ENCODE results near the gene ZBTB7B.

The ZBTB7B gene

DNA sequence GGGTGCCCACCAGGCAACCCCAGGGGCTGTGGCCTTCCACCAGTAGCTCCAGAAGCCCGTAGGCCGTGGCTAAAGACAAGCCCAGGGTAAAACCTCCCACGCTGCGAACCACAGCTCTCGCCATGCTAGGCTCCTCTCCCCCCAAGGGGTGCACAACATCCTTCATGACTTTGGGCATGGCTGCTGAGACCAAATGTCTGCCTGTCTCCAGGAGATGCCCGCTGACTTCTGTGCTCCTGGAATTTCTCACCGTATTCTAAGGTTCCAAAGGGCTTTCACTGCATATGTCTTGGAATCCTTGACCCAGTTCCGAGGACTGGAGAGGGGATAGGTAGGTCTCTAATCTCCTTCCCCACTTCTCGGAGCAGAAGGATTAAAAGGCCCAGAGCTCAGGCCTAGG, 30.9 kb downstream of the ZBTB7B start, which contains the start of the genes DCST1 and DCST2:
Gene DCST1 (plus strand): TSS at position 301 of the 400 bp plus-strand sequence. CDS start 213 bp downstream, outside the sequence.
Gene DCST2 (minus strand): TSS at position 258 of the 400 bp plus-strand sequence. CDS start 80 bp downstream, at position 178.
- no peak within 1 kb of the TSS for H3K9ac ChIP-seq (ENCODE audit: low read length)
- no peaks in the 10 kb centered on the region for H4K20me1 ChIP-seq (ENCODE audit: insufficient read depth, low read length)
- H3K4me1 ChIP-seq (ENCODE audit: insufficient read depth, low read length, severe bottlenecking), result no peaks in the 10 kb centered on the region
- H3K4me3 ChIP-seq (ENCODE audit: low read depth, low read length, poor library complexity, severe bottlenecking), result no peak within 1 kb of the TSS
- peaks cover 8% of the 10 kb centered on the region; the same call in 1 of the 2 replicates for H3K27me3 ChIP-seq (ENCODE audit: insufficient read depth, low read length)
- H3K36me3 ChIP-seq (ENCODE audit: insufficient read depth, low read length), result no peaks in the 10 kb centered on the region
- no peak within 1 kb of the TSS for H2AFZ ChIP-seq (ENCODE audit: low read length)
- no peaks in the 10 kb centered on the region for H3K79me2 ChIP-seq (ENCODE audit: insufficient read depth, low read length)
- H3K9me2 ChIP-seq (ENCODE audit: low read depth, low read length), result no peaks in the 10 kb centered on the region
- H3K4me2 ChIP-seq (ENCODE audit: low read length), result no peak within 1 kb of the TSS
- no peaks in the 10 kb centered on the region for H3F3A ChIP-seq (ENCODE audit: insufficient read depth, low read length)
- H3K27ac ChIP-seq (ENCODE audit: low read depth, low read length, poor library complexity, severe bottlenecking), result no peak within 1 kb of the TSS
- TF ChIP-seq EZH2 (IDR thresholded peaks at IDR 0.05; ENCODE audit: borderline replicate concordance, low read length), result no peak
- TF ChIP-seq, protein P1, sequence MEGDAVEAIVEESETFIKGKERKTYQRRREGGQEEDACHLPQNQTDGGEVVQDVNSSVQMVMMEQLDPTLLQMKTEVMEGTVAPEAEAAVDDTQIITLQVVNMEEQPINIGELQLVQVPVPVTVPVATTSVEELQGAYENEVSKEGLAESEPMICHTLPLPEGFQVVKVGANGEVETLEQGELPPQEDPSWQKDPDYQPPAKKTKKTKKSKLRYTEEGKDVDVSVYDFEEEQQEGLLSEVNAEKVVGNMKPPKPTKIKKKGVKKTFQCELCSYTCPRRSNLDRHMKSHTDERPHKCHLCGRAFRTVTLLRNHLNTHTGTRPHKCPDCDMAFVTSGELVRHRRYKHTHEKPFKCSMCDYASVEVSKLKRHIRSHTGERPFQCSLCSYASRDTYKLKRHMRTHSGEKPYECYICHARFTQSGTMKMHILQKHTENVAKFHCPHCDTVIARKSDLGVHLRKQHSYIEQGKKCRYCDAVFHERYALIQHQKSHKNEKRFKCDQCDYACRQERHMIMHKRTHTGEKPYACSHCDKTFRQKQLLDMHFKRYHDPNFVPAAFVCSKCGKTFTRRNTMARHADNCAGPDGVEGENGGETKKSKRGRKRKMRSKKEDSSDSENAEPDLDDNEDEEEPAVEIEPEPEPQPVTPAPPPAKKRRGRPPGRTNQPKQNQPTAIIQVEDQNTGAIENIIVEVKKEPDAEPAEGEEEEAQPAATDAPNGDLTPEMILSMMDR (IDR thresholded peaks at IDR 0.05; ENCODE audit: low read length), result no peak
- H3K9me3 ChIP-seq (ENCODE audit: low read length), result no peaks in the 10 kb centered on the region

DNA sequence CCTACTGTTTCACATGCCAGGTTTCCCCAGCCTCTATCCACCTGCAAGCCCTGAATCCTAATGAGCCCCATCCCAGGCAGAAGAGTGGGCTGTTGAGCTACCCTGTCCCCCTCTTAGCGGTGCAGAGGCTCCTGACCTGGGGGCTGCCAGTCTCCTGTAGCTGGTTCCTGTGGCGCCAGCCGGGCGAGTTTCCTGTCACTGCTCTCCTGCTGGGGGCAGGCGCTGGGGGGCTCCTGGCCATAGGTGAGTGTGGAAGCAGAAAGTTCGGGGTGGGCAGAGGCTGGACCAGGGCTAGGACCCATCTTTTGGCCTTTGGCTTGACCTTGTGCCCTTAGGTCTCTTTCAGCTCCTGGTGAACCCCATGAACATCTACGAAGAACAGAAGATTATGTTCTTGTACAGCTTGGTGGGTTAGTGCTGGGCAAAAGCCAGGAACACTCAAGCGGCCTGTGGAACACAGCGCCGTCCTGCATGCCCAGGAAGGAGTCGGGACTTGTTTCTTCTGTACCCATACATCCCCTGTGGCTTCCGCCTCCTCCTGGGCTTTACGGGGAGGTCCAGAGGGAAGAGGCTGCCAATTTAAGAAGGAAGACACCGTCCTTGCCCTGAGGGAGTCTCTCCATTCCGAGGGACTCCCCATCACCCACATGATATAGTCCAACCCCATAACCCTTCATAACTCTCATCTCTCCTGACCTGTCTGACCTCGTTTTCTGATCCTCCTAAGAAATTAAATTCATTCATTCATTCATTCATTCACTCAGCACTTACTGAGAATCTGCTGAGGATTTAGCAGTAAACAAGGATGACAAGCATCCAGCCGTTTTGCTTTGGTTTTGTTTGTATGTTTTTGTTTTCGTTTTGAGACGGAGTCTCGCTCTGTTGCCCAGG, 32.0 kb downstream of the ZBTB7B start:
- no peak overlapping the region for H2AFZ ChIP-seq (ENCODE audit: low read length)
- H3K27me3 ChIP-seq (ENCODE audit: insufficient read depth, low read length), result peaks cover 8% of the 10 kb centered on the region; the same call in 1 of the 2 replicates
- no peaks in the 10 kb centered on the region for H3K79me2 ChIP-seq (ENCODE audit: insufficient read depth, low read length)
- H3K4me3 ChIP-seq (ENCODE audit: low read depth, low read length, poor library complexity, severe bottlenecking), result no peak overlapping the region
- no peaks in the 10 kb centered on the region for H3F3A ChIP-seq (ENCODE audit: insufficient read depth, low read length)
- H3K4me1 ChIP-seq (ENCODE audit: insufficient read depth, low read length, severe bottlenecking), result no peaks in the 10 kb centered on the region
- no peaks in the 10 kb centered on the region for H3K9me3 ChIP-seq (ENCODE audit: low read length)
- TF ChIP-seq, protein P1 (IDR thresholded peaks at IDR 0.05; ENCODE audit: low read length), result no peak
- TF ChIP-seq EZH2 (IDR thresholded peaks at IDR 0.05; ENCODE audit: borderline replicate concordance, low read length), result no peak
- no peak overlapping the region for H3K27ac ChIP-seq (ENCODE audit: low read depth, low read length, poor library complexity, severe bottlenecking)
- no peak overlapping the region for H3K9ac ChIP-seq (ENCODE audit: low read length)
- H3K4me2 ChIP-seq (ENCODE audit: low read length), result no peak overlapping the region
- H3K36me3 ChIP-seq (ENCODE audit: insufficient read depth, low read length), result no peaks in the 10 kb centered on the region
- H3K9me2 ChIP-seq (ENCODE audit: low read depth, low read length), result no peaks in the 10 kb centered on the region
- no peaks in the 10 kb centered on the region for H4K20me1 ChIP-seq (ENCODE audit: insufficient read depth, low read length)

DNA sequence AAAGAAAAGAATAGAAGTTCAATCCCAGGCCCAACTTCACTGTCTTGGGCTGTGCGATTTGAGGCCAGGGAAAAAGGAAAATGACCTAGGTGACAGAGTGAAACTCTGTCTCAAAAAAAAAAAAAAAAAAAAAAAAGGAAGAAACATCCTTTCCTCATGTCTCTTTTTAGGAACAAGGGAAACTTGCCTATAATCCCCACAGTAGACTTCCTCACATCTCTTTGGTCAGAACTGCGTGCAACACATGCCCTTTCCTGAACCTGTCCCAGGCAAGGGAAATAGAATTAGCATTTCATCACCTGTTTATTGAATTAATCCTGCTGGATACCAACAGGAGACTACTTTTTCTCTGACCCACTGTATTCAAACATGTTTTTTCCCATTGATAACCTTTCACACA, 33.3 kb downstream of the ZBTB7B start:
- no peaks in the 10 kb centered on the region for H3K36me3 ChIP-seq (ENCODE audit: insufficient read depth, low read length)
- H3K4me2 ChIP-seq (ENCODE audit: low read length), result no peak overlapping the region

More for the DNA sequence above, 33.3 kb downstream of the ZBTB7B start:
- H3K79me2 ChIP-seq (ENCODE audit: insufficient read depth, low read length), result no peaks in the 10 kb centered on the region
- H3K4me1 ChIP-seq (ENCODE audit: insufficient read depth, low read length, severe bottlenecking), result no peaks in the 10 kb centered on the region
- H3K9me2 ChIP-seq (ENCODE audit: low read depth, low read length), result no peaks in the 10 kb centered on the region
- no peaks in the 10 kb centered on the region for H3K9me3 ChIP-seq (ENCODE audit: low read length)
- H3F3A ChIP-seq (ENCODE audit: insufficient read depth, low read length), result no peaks in the 10 kb centered on the region
- no peak overlapping the region for H2AFZ ChIP-seq (ENCODE audit: low read length)
- no peak for TF ChIP-seq EZH2 (IDR thresholded peaks at IDR 0.05; ENCODE audit: borderline replicate concordance, low read length)
- TF ChIP-seq, protein P1 (IDR thresholded peaks at IDR 0.05; ENCODE audit: low read length), result no peak
- no peak overlapping the region for H3K4me3 ChIP-seq (ENCODE audit: low read depth, low read length, poor library complexity, severe bottlenecking)
- H4K20me1 ChIP-seq (ENCODE audit: insufficient read depth, low read length), result no peaks in the 10 kb centered on the region
- no peak overlapping the region for H3K9ac ChIP-seq (ENCODE audit: low read length)
- peaks cover 11% of the 10 kb centered on the region for H3K27me3 ChIP-seq (ENCODE audit: insufficient read depth, low read length)
- no peak overlapping the region for H3K27ac ChIP-seq (ENCODE audit: low read depth, low read length, poor library complexity, severe bottlenecking)
